HG02623 (cell line): ENCODE results near the gene DGKK.
"Not testable (repeated sequence)": the region's sequence is repeated elsewhere in the genome, so short reads cannot be mapped to it uniquely, and the experiment has no call there.

Experiments
- ATAC-seq: cut with Tn5 transposase; IDR thresholded peaks from one replicate; pipeline ENCODE4 v1.9.1; 2021; ENCODE audit warnings: moderate library complexity; ENCODE audit not compliant: unreplicated experiment

The DGKK gene

DNA sequence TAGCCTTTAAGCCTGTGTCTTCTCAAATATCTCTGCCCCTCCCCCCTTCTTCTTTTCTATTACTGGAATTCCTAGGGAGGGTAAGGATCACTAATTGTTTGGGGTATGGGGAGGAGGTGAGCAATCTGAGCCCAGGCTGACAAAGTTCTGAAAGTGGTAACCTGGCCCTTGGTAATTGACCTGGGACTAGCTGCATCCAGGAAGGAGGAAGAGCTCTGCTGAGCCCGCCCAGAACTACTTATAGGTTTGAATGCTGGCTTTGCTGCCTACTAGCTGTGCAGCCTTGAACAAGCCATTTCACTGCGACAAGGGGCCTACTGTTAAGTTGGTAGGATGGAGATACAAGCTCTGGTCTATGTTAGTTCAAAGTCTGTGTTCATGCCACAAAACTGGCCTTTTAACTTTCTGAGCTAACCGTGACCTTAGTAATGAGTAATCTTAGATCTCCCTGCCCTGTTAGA lies 37.8 kb downstream of the DGKK start:
- no peak for ATAC-seq

DNA sequence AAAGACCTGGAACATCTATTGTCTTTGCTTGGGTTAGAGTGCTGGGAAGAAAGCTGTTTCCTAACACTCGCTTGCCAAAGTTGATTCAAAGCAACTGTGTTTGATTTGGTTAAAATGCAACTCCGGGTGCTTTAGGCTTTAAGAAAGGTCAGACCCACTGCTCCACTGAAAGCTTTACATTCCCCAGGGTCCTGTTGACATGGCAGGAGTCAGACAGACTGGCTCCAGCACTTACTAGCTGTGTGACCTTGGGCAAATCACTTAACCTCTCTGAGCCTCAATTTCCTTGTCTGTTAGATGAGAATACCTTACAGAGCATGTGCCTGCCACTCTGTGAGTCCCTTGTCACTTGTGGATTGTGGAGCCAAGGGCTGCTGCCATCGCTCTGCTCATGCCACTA lies 39.0 kb downstream of the DGKK start:
- no peak for ATAC-seq

DNA sequence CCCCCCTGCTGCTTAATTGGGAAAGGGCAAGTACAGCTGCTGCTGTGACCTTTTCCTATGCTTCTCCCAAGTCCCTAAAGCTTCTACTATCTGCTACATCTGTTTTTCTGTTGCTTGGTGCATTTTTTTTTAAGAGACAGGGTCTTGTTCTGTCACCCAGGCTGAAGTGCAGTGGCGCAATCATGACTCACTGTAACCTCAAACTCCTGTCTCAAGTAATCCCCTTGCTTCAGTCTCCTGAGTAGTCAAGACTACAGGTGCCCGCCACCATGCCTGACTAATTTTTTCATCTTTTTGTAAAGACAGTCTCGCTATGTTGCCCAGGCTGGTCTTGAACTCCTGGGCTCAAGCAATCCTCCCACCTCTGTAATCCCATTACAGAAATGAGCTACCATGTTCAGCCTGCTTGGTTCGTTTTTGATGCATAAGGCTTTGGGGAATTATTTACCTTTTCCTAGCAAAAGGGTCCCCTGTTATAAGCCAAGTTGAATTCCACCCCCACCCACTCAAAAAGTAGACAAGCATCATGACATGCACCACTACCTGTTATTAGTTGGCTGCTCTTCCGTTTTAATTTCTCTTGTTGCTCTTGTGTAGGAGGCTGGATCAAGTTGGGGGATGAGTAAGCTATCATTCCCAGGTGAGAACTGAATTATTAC lies 39.6 kb downstream of the DGKK start:
- ATAC-seq: no peak

DNA sequence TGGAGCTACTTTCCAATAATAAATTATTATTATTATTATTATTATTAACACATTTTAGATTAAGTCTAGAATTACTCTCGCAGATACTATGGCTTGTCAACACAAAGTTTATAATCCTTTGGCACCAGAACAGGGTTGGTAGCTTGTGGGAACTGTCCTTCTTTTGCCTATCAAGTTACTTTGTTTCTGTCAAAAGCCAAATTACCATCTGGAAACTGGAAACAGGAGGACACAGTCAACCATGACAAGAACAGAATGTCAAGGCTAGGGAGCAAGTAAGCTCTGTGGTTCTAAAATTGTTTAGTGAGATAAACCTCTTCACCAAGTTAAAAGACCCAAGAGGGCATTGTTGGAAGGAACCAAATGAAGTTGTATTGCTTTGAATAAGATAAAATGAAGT lies 42.5 kb downstream of the DGKK start:
- ATAC-seq: no peak

DNA sequence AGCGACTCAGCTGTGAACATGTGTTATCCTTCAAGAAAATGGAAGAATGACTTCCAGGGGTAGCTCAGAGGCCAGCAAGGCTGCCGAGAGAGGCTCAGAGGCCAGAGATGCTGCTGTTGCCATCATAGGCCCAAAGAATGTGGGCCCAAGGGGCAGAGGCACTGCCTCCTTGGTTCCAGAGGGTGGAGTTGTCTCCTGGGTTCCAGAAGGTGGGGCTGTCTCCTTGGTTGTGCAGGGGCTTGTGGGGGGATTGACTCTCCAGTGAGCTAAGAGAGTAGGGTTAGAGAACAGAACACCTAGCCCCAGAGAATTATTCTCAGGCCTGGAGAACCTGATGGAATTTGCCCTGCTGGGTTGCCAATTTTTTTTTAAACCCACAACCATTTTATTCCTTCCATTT lies 62.6 kb downstream of the DGKK start:
- ATAC-seq: no peak

DNA sequence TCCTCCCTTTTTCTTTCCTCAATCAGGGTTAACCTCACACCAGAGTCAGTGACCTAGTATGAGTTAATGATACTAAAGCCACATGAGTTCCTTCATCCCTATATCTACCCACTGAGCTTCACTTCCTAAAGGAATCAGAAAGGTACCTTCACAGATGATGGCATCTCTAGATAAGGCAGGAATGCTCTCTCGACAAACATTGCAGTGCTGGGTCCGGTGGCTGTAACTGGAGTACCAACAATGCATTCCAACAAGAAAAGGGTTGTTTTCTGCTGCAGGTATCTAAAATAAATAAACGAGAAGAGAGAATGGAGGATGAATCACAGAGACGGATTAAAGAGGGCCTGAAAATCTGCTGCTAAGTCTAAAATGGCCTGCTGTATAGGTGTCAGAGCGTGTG lies 66.7 kb downstream of the DGKK start:
- no peak for ATAC-seq

DNA sequence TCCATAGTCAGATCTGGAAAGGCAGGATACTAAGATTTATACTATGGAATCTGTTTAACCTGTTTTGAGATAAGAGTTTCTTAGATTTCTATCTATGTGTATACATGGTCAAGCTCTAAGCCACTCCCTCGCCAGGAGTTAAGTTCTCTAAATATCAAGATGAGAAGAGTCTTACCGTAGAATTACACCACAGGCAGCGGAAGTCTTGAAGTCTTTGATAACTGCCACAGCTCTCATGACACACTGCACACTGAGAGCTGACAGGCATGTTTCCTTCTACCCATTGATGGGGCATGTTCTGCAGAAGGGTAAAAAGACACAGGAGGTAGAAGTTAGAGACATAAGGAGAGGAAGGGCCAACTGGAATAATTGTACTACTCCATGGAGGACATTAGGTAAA lies 67.7 kb downstream of the DGKK start:
- no peak for ATAC-seq

DNA sequence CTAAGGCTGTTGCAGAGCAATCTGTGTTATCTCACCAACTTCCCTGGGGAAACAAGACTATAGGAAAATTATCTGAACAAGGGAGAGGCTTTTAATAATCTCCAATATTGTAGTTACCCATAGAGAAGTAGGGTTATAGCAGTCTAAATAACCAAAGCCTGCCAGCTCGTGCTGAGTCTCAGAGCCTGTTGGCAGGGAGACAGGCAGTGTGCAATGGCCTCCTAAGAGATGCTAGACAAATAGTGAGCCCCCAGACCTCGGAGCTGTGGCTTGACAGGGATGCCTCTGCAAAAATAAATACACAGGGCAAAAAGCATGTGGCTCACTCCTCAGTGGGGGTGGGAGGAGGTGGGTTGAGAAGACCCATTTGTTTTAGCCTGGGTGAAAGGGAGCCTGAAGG lies 76.7 kb downstream of the DGKK start:
- no peak for ATAC-seq

DNA sequence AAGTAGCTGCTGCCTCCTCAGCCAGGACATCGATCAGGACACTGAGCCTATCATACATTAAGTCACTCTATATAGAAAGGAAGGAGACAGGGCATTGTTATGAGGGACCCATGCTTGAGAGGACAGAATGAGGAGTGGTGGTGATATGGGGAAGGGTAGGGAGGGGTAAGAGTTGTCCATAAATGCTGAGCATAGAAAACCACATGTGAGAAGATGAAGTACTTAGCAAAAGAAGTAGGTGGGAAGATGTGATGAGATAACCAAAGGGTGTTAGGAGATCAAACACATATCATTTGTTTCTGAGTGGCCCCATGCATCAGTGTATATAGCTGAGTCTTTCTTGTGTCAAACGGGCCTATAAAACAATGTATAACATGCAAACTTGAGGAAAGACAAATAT lies 84.1 kb downstream of the DGKK start:
- no peak for ATAC-seq

DNA sequence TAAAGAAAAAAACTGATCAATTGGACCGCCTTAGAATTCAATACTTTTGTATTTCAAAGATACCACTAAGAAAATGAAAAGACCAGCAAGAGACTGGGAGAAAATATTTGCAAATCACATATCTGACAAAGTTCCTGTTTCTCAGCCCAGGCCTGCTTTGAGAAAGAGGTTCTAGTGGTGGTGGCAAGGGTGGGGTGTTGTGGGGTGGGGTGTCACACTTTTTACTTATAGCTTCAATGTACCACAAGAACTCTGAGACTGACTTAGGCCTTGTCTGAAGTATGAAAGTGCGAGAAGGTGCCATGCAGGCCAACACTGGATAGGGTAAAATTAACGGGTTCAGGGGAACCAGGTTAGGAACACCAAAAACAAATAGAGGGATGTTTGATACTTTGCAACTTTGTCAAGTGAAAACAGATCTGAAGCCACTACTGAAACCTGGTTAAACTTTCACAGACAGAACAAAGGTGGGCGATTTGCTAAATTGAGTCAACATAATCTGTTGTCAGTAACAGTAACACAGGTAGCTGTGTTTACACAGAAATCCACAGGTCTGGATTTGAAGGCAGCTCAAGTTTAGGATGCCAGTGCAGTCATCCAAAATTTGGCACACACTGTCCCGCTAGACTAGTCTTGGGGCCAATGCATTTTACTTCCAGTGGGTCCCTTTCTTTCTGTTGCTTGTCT lies 88.8 kb downstream of the DGKK start:
- ATAC-seq: no peak

DNA sequence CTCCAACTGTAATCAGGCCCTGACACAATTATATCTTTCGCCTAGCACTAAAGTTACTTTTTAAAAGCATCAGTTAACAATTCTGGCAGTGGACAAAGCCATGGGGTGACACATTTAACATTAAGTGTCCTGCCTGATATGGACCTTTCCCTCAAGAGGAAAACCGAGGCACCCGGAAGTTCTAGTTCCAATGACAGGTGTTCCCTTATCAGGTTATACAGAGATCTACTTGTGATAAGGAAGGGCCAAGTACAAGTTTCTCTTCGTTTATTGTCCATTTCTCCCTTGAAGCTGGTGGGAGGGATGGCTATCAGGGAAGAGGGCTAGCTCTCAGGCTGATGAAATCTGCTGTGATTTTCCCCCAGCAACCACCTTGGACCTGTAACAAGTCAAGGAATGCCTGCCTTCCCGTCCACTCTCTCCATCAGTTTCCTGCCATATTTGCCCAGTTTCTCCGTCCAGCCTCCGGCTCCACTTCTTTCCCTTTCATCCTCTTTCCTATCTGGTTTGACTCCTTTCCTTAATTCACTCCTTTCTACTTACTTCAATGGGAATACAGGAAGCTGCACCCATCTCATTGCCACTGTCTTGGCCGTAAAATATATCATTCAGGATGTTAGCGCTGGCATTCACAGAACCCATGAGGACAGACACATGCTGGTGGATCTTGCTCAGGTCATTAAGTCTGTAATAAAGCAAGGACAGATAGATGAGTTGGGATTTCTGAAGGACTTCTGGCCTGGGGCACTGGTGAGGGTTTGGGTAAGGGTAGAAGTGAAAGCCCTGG lies 95.0 kb downstream of the DGKK start:
- no peak for ATAC-seq

DNA sequence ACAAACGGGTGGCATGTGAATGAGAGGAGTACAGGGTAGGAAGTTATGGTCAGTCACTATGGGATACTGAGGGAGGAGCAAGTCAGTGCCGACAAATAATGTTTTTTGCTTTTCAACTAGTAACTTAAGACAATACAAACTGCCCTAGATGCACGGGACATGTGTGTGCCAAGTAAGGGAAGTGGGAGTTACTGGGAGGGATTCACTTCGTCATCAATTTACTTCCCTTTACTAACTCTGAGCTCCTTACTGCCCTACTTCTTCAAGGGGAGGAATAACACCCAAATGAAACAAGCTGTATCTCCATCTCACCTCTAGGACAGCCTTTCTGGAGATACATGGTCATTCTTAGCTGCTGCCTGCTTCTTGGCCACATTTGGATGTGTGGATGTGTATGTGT lies 97.7 kb downstream of the DGKK start:
- ATAC-seq: no peak

DNA sequence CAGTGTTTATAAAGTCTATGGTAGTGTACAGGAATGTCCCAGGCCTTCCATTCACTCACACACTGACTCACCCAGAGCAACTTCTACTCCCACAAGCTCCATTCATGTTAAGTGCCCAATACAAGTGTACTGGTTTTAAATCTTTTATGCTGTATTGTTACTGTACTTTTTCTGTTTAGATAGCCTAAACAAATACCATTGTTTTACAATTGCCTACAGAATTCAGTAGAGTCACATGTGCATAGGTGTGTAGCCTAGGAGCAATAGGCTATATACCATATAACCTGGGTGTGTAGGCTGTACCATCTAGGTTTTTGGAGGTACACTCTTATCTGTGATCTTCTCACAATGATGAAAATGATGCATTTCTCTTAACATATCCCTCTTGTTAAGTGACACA lies 126.7 kb downstream of the DGKK start:
- ATAC-seq: no peak

DNA sequence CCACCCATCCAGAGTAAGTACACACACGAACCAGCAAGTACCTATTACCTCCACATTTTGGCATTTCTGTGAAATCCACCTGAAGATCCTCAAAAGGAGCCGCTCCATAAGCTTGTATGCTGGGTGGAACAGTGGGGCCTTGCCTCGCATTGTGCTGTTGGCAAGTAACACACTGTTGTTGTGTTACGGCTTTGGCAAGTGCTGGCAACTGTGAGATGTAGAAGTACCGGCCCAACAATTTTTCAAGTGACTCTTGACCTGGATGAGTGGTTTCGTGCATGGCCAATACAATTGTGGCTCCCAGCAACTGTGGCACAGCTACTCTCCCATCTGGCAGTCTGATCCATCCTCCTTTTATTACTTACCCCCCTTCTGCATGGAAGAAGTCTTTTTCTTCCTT lies 137.3 kb downstream of the DGKK start:
- ATAC-seq: no peak

DNA sequence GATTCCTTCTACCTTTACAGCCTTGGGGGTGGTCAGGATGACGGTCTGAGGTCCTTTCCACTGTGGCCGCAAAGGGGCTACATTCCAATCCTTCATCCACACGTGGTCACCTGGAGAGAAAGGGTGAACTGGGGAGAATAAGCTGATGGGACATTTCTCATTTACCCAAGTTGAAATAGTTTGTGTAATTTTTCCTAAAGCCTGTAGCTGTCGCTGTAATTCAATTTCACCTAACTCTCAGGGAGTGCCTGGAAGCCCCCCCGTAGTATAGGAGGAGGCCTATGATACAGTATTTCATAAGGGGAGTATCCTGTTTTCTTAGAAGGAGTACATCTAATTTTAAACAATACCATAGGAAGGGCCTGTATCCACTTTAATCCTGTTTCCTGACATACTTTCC lies 138.0 kb downstream of the DGKK start:
- ATAC-seq: not testable (repeated sequence)

DNA sequence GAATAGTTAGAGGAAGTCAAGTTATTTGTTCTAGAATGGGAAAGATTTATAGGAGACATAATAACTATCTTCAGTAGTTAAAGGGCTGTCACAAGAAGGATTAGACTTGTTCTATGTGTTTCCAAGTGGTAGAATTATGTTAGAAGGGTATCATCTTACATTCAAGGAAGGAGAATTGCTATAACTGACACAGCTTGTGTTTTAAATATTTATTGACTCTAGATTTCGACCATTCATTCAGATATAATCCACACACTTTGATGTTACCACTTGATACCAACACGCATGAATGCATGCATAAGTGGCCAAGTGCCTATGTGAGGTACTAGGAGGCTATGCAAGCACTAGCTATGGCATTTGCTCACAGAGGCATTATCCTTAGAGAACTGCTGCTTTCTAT lies 143.4 kb downstream of the DGKK start:
- ATAC-seq: no peak
